Ishikawa (cell line): Measurements from ENCODE around the gene KLF16.

ENCODE experiments used
- EP300 ChIP-seq: IDR thresholded peaks from 2 replicates; pipeline ENCODE4 v1.6.1; 2012; ENCODE audit warnings: borderline replicate concordance
- RAD21 ChIP-seq: IDR thresholded peaks from 2 replicates; pipeline ENCODE4 v1.6.1; 2012; ENCODE audit warnings: low read depth
- ZBTB7A ChIP-seq: IDR thresholded peaks from 2 replicates; pipeline ENCODE4 v1.6.1; 2012; ENCODE audit warnings: low read depth
- TF ChIP-seq, protein P1 (sequence below): IDR thresholded peaks from 2 replicates; pipeline ENCODE4 v1.6.1; 2012; ENCODE audit warnings: low read depth, mild to moderate bottlenecking

DNA sequence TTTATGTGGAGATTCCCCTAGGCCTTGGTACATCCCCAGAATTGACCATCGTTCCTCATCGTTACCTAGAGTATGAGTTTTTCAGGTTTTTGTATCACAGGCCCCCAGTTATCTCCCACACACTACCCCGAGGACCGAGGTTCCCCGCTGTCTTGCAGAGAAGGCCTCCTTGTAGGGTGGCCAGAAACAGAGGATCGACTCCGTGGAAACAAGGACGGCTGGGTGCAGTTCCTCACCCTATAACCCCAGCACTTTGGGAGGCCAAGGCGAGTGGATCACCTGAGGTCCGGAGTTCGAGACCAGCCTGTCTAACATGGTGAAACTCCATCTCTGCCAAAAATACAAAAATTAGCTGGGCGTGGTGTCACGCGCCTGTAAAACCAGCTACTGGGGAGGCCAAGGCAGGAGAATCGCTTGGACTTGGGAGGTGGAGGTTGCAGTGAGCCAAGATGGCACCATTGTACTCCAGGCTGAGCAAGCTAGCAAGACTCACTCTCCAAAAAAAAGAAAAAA is 42.5 kb upstream of the KLF16 start:
- TF ChIP-seq RAD21 (no peak), EP300 (no peak), ZBTB7A (no peak)
- TF ChIP-seq, protein P1, sequence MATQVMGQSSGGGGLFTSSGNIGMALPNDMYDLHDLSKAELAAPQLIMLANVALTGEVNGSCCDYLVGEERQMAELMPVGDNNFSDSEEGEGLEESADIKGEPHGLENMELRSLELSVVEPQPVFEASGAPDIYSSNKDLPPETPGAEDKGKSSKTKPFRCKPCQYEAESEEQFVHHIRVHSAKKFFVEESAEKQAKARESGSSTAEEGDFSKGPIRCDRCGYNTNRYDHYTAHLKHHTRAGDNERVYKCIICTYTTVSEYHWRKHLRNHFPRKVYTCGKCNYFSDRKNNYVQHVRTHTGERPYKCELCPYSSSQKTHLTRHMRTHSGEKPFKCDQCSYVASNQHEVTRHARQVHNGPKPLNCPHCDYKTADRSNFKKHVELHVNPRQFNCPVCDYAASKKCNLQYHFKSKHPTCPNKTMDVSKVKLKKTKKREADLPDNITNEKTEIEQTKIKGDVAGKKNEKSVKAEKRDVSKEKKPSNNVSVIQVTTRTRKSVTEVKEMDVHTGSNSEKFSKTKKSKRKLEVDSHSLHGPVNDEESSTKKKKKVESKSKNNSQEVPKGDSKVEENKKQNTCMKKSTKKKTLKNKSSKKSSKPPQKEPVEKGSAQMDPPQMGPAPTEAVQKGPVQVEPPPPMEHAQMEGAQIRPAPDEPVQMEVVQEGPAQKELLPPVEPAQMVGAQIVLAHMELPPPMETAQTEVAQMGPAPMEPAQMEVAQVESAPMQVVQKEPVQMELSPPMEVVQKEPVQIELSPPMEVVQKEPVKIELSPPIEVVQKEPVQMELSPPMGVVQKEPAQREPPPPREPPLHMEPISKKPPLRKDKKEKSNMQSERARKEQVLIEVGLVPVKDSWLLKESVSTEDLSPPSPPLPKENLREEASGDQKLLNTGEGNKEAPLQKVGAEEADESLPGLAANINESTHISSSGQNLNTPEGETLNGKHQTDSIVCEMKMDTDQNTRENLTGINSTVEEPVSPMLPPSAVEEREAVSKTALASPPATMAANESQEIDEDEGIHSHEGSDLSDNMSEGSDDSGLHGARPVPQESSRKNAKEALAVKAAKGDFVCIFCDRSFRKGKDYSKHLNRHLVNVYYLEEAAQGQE, result no peak
